Keratinocyte (primary cell): ENCODE data around the gene CACNA1F.

Experiments used
- EZH2 ChIP-seq: IDR thresholded peaks from one replicate; pipeline ENCODE4 v1.6.1; 2012; ENCODE audit warnings: inconsistent platforms, mild to moderate bottlenecking, low read length, moderate library complexity
- TF ChIP-seq, protein P1 (sequence below), 3 experiments: IDR thresholded peaks in 1 of 3; conservative IDR thresholded peaks in 1 of 3; optimal IDR thresholded peaks in 1 of 3; 2 replicates in 2 of 3; 3 replicates in 1 of 3; pipeline versions ENCODE3 to v1.5.1; 2011; ENCODE audit warnings: low read length in 3 of 3, mild to moderate bottlenecking in 3 of 3, moderate library complexity in 2 of 3, control low read depth in 1 of 3, inconsistent platforms in 1 of 3; ENCODE audit not compliant: insufficient read depth in 2 of 3; ENCODE audit errors: extremely low read depth in 1 of 3

DNA sequence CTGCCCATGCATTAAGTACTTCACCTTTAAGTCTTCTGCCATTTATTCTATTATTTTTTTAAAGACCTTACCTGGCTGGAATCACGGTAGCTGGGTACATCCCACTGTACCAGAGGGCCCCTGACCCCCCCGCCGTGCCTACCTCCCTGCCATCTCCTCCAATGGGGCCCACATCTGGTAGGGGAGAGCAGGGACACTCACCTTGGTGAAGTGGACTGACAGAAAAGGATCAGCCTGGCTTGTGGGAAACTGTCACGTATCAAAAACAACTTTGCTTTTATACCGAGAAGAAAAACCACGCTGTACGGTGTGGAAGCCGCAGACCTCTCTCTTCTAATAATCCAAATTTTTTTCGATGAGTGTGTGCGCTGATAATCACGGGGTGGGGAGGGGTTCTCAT is 31.3 kb upstream of the CACNA1F start, which contains the start of gene FOXP3:
- TF ChIP-seq, protein P1, sequence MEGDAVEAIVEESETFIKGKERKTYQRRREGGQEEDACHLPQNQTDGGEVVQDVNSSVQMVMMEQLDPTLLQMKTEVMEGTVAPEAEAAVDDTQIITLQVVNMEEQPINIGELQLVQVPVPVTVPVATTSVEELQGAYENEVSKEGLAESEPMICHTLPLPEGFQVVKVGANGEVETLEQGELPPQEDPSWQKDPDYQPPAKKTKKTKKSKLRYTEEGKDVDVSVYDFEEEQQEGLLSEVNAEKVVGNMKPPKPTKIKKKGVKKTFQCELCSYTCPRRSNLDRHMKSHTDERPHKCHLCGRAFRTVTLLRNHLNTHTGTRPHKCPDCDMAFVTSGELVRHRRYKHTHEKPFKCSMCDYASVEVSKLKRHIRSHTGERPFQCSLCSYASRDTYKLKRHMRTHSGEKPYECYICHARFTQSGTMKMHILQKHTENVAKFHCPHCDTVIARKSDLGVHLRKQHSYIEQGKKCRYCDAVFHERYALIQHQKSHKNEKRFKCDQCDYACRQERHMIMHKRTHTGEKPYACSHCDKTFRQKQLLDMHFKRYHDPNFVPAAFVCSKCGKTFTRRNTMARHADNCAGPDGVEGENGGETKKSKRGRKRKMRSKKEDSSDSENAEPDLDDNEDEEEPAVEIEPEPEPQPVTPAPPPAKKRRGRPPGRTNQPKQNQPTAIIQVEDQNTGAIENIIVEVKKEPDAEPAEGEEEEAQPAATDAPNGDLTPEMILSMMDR (optimal IDR thresholded peaks at IDR 0.05 in 1 of 3, IDR thresholded peaks at IDR 0.05 in 1 of 3, conservative IDR thresholded peaks at IDR 0.05 in 1 of 3; ENCODE audit: extremely low read depth in 1 of 3, insufficient read depth in 2 of 3, low read length in 3 of 3): no peak
- no peak for TF ChIP-seq EZH2
